GM21717 (cell line): Measurements from ENCODE around the gene SKI.

ENCODE experiments used
- ATAC-seq: cut with Tn5 transposase; IDR thresholded peaks from one replicate; pipeline ENCODE4 v1.9.1; 2021; ENCODE audit warnings: mild to moderate bottlenecking, moderate library complexity; ENCODE audit not compliant: unreplicated experiment

The SKI gene

DNA sequence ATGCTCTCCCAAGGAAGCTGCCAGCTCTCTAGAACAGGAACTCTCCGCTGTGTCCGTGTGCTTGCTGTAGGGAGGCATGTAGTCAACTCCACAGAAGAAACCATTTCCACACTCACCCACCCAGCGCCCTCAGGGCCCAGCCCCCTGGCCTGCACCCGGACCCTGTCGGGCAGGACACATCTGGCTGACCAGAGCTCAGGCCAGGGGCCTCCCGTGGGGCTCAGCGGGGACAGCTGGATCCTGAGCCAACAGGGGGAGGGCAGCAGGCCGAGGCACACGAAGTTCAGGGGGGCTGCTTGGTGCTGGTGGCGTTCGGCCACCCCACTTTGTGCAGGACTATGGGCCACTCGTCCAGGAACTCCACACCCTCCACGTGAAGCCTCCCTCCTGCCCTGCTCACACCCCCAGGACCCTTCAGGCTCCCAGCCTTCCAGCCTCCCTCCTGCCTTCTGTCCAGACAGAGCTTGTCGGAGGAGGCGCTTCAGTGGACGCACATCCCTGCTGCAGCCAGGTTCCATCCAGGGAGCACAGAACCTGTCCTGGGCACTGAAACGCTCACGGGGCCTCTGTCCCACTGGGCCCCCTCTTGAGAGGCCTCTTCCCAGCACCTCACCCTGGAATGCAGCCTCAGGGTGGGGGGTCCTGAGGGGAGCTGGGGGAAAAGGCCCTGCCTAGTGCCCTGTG, 18.6 kb upstream of the SKI start:
- no peak for ATAC-seq

DNA sequence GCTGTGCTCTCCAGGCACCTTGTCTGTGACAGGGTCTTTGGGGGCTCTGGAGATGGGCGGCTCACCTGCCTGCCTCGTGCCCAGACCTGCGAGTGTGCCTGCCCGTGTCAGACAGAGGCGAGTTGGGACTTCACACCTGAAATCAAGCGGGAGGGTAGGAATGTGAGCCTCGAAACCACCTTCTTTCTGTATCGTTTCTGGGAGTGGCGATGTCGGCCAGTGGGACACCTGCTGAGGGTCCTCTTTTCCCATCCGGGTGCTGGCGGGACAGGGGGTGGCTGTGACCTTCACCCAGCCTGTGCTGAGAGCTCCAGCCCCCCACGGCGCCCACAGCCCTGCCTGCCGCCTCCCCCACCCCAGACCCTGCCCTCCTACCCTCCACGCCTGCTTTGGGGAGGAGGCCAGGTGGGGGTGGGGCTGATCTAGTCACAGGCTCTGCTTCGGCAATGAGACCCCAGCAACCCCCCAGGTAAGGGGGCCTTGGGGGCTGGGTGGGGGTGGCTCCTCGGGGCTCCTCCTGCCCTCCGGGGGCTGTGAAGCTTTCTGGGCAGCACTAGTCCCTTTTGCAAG, 17.9 kb upstream of the SKI start:
- ATAC-seq = no peak

- ATAC-seq = no peak
Observed at GRCh38 chr1:2210786-2211185, 17.3 kb upstream of the SKI start.

- no peak for ATAC-seq
Observed at GRCh38 chr1:2212274-2212531, 15.9 kb upstream of the SKI start.

GRCh38 chr1:2212532-2213491, 15.3 kb upstream of the SKI start:
- no peak for ATAC-seq

- no peak for ATAC-seq
Observed at GRCh38 chr1:2213576-2214505, 14.3 kb upstream of the SKI start.

DNA sequence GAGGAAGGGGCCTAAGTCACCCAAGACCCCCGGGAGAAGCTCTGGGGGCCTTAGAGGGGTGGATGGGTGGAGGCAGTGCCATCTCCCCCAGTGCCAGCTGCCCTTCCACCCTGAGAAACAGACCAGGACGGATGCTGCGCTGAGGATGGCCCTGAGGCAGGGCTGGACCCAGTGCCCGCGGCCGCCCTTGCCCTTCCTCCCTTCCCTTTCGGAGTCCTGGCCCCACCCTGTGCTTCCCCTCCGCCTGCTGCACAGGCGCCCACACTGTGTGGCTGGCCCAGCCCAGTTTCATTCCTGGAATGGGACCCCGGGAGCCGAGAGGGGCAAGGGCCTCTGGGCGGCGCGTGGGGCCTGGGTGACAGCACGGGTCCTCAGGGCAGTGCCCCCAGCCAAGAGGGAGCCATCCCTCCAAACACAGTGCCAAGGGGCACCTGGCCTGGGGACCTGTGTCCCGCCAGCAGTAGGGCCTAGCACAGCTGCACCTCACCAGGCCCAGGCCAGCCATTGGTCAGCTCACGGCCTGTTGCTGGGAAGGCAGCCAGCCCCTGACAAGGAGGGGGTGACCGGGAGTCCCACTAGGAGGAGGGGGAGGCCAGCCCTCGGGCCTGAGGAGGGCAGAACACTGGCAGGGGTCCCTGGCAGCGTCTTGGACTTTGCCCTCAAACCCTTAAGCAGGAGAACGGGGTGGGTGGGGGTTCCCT, 13.4 kb upstream of the SKI start:
- ATAC-seq = no peak

DNA sequence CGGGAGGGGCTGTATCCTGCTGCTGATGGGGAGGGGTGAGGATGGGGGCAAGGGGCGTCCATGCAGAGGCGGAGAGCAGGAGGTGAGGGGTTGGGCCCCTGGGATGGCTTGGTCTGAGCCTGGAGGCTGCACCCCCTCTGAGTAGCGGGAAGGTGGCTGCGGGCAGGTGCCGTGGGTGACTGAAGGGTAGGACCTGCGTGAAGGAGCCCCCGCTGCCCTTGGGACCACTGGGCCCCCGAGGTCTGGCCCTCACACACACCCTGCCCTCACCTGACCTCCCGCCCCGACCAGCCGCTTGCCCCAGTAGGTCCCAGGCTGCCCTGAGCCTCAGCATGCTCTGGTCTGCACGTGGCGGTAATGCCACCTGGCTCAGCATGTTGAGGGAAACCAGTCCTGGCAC, 12.8 kb upstream of the SKI start:
- ATAC-seq = no peak

- ATAC-seq = no peak
Observed at GRCh38 chr1:2215909-2216766, 12.0 kb upstream of the SKI start.

GRCh38 chr1:2216767-2217058, 11.4 kb upstream of the SKI start:
- no peak for ATAC-seq

DNA sequence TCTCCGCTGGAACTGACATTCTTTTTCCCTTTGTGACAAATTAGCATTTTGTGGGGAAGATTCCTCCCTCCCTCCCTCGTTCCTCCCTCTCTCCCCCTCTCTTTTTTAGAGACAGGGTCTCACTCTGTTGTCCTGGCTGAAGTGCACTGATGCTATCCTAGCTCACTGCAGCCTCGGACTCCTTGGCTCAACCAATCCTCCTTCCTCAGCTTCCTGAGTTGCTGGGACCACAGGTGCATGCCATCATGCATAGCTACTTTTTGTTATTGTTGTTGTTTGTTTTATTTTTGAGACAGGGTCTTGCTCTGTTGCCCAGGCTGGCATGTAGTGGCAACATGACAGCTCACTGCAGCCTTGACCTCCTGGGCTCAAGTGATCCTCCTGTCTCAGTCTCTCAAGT, 6.8 kb upstream of the SKI start:
- ATAC-seq = no peak

- no peak for ATAC-seq
Observed at GRCh38 chr1:2224170-2224584, 3.9 kb upstream of the SKI start.

DNA sequence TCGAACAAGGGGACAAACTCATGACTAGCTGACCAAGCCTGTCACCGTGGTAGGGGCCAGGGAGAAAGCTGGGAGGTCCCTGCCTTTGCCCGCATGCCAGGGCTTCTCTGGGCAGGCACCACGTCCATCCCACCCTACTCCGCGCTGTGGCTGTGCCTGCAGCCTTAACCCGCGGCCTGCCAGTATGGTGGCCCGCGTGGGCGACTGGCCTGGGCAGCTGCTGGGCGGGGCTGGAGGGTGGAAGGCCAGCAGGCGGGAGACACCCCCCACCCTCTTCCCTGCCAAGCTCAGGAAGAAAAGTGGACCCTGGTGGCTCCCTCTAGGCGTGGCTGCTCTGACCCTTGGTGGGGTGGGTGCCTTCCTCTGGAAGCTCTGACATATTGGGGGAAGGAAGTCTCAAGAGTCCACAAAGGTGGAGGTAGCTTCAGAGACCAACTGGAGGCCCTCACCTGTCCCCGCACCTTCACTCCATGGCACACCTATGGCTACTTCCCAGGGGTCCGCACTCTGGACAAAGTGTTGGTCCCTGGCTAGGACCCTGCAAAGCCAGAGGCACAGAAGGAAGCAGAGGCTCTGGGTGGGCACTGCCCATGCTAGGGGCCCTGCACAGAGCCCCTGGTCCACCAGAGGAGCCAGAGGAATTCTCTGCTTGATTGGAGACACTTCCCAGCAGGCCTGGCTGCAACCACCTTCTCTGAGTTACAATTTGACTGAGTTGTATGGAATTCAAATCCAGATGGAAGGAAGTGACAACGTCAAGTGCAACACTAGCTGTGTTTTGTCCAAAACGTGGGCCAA, 3.3 kb upstream of the SKI start:
- no peak for ATAC-seq

- peak; percentile 2 for ATAC-seq
Observed at GRCh38 chr1:2226525-2227345, 1.4 kb upstream of the SKI start.

DNA sequence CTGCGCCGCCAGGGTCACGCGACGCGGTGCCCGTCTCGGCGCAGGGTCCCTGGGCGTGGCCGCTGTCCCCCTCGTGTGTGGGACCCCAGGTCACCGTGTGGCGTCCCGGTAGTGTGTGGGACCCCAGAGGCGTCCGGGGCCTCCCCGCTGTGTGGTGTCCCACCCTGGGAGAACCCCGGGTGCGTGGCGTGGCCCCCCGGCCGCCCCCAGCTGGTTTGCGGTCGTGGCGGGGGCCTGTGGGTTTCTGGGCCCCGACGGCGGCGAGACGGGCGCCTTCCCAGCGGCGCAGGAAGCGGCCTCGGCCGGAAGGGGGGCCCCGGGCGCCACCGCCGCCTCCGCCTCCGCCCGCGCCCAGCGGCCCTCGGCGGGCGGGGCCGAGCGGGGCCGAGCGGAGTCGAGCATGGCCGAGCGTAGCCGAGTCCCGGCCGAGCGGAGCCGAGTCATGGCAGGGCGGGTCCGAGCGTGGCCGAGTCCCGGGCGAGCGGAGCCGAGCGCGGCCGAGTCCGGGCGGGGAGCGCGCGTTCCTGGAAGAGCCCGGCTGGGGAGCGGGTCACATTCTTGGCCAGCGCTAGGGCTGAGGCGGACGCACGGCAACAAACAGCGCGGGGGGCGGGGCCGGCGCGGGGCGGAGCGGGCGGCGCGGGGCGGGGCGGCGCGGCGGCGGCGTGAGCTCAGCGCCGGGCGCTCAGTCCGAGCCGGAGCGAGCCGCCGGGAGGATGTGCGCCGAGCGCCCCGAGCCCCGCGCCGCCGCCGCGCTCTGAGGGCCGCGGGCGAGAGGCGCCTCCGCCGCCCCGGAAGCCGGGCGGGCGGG, 568 bp upstream of the SKI start:
- peak; percentile 82 for ATAC-seq

DNA sequence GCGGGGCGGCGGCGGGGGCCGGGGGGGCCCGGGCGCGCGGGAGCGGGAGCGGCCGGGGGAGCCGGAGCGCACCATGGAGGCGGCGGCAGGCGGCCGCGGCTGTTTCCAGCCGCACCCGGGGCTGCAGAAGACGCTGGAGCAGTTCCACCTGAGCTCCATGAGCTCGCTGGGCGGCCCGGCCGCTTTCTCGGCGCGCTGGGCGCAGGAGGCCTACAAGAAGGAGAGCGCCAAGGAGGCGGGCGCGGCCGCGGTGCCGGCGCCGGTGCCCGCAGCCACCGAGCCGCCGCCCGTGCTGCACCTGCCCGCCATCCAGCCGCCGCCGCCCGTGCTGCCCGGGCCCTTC, 546 bp downstream of the SKI start:
- no peak for ATAC-seq
